ENCODE data around the gene FGF2.
"Not testable (repeated sequence)": the region's sequence is repeated elsewhere in the genome, so short reads cannot be mapped to it uniquely, and the experiment has no call there.

The FGF2 gene

GRCh38 chr4:122814426-122814825 lies 12.2 kb upstream of the FGF2 start:
- DNase-seq: no peak

- DNase-seq: no peak
Observed at GRCh38 chr4:122815248-122815647, 11.4 kb upstream of the FGF2 start.

- no peak for DNase-seq
Observed at GRCh38 chr4:122816476-122816875, 10.2 kb upstream of the FGF2 start.

- DNase-seq: no peak
Observed at GRCh38 chr4:122819708-122820449, 6.8 kb upstream of the FGF2 start.

- no peak for DNase-seq
Observed at GRCh38 chr4:122821092-122821491, 5.5 kb upstream of the FGF2 start.

- DNase-seq: no peak
Observed at GRCh38 chr4:122822466-122822865, 4.2 kb upstream of the FGF2 start.

GRCh38 chr4:122823476-122823875 lies 3.2 kb upstream of the FGF2 start:
- no peak for DNase-seq

GRCh38 chr4:122824616-122825015 lies 2.0 kb upstream of the FGF2 start:
- no peak for DNase-seq

- DNase-seq: no peak
Observed at GRCh38 chr4:122826079-122826527, 528 bp upstream of the FGF2 start.

GRCh38 chr4:122827258-122827878 lies 737 bp downstream of the FGF2 start:
- no peak for DNase-seq

GRCh38 chr4:122827879-122828601 lies 1.4 kb downstream of the FGF2 start:
- DNase-seq: no peak

- no peak for DNase-seq
Observed at GRCh38 chr4:122830426-122831095, 3.9 kb downstream of the FGF2 start.

GRCh38 chr4:122831515-122832196 lies 5.0 kb downstream of the FGF2 start:
- no peak for DNase-seq

- DNase-seq: no peak
Observed at GRCh38 chr4:122832732-122833131, 6.1 kb downstream of the FGF2 start.

GRCh38 chr4:122833999-122834398 lies 7.4 kb downstream of the FGF2 start:
- DNase-seq: no peak

- no peak for DNase-seq
Observed at GRCh38 chr4:122836941-122837340, 10.3 kb downstream of the FGF2 start.

- DNase-seq: no peak
Observed at GRCh38 chr4:122838034-122838433, 11.4 kb downstream of the FGF2 start.

- DNase-seq: no peak
Observed at GRCh38 chr4:122842392-122842791, 15.8 kb downstream of the FGF2 start.

- no peak for DNase-seq
Observed at GRCh38 chr4:122842984-122843531, 16.4 kb downstream of the FGF2 start.

- DNase-seq: not testable (repeated sequence)
Observed at GRCh38 chr4:122844391-122844790, 17.8 kb downstream of the FGF2 start.

- DNase-seq: no peak
Observed at GRCh38 chr4:122845066-122845465, 18.4 kb downstream of the FGF2 start.

- DNase-seq: no peak
Observed at GRCh38 chr4:122845760-122846159, 19.1 kb downstream of the FGF2 start.

Data from NCI-H1694 (cell line).